ENCODE results near the gene IKBKE.

IKBKE gene

DNA sequence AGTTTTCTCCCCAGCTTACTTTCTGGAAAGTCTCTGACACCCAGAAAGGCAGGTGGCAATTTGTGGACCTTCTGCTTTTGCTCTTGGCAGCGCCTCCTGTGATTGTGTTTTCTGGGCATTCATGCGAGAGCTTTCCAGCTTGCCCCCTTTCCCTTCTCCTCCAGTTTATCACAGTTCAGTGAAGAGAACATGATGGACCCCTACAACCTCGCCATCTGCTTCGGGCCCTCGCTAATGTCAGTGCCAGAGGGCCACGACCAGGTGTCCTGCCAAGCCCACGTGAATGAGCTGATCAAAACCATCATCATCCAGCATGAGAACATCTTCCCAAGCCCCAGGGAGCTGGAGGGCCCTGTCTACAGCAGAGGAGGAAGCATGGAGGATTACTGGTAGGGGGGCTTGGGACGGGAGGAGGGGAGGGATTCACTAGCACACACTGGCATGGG, 24.3 kb upstream of the IKBKE start:
- DNase-seq (ENCODE audit: low spot score) = no peak
- TF ChIP-seq, protein P1, sequence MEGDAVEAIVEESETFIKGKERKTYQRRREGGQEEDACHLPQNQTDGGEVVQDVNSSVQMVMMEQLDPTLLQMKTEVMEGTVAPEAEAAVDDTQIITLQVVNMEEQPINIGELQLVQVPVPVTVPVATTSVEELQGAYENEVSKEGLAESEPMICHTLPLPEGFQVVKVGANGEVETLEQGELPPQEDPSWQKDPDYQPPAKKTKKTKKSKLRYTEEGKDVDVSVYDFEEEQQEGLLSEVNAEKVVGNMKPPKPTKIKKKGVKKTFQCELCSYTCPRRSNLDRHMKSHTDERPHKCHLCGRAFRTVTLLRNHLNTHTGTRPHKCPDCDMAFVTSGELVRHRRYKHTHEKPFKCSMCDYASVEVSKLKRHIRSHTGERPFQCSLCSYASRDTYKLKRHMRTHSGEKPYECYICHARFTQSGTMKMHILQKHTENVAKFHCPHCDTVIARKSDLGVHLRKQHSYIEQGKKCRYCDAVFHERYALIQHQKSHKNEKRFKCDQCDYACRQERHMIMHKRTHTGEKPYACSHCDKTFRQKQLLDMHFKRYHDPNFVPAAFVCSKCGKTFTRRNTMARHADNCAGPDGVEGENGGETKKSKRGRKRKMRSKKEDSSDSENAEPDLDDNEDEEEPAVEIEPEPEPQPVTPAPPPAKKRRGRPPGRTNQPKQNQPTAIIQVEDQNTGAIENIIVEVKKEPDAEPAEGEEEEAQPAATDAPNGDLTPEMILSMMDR (IDR thresholded peaks at IDR 0.05; ENCODE audit: extremely low read depth, insufficient read depth, missing control alignments) = no peak
- in situ Hi-C loops (cut with MboI; ENCODE audit: low pct_unique_long_range_greater_than_20kb, low sequenced_read_pairs, unreplicated experiment) = no loop called here

GRCh38 chr1:206446688-206447421, 23.4 kb upstream of the IKBKE start:
- no peak for DNase-seq (ENCODE audit: low spot score)
- in situ Hi-C loops (cut with MboI; ENCODE audit: low pct_unique_long_range_greater_than_20kb, low sequenced_read_pairs, unreplicated experiment) = no loop called here
- TF ChIP-seq, protein P1 (IDR thresholded peaks at IDR 0.05; ENCODE audit: extremely low read depth, insufficient read depth, missing control alignments) = no peak

DNA sequence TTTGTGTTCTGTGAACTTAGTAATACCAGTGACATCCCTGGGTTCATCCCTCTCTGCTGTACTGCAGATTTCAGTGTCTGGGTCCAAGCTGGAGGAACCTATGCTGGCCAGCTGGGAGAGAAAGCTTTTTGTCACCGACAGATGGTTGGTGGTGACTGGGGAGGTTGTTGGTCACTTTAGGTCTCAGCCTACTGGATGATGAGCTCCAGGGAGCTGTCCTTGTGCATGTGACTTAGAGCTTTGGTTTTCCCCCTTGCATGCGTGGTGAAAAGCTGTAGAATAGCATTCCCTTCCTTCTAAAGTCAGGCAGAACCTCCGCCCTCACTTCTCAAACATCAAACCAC, 22.9 kb upstream of the IKBKE start:
- TF ChIP-seq, protein P1 (IDR thresholded peaks at IDR 0.05; ENCODE audit: extremely low read depth, insufficient read depth, missing control alignments) = no peak
- in situ Hi-C loops (cut with MboI; ENCODE audit: low pct_unique_long_range_greater_than_20kb, low sequenced_read_pairs, unreplicated experiment) = no loop called here
- no peak for DNase-seq (ENCODE audit: low spot score)

- in situ Hi-C loops (cut with MboI; ENCODE audit: low pct_unique_long_range_greater_than_20kb, low sequenced_read_pairs, unreplicated experiment) = no loop called here
- no peak for DNase-seq (ENCODE audit: low spot score)
- TF ChIP-seq, protein P1 (IDR thresholded peaks at IDR 0.05; ENCODE audit: extremely low read depth, insufficient read depth, missing control alignments) = no peak
These were observed 22.5 kb upstream of the IKBKE start for GRCh38 chr1:206447792-206448191.

GRCh38 chr1:206448471-206448870, 21.8 kb upstream of the IKBKE start:
- TF ChIP-seq, protein P1 (IDR thresholded peaks at IDR 0.05; ENCODE audit: extremely low read depth, insufficient read depth, missing control alignments) = no peak
- in situ Hi-C loops (cut with MboI; ENCODE audit: low pct_unique_long_range_greater_than_20kb, low sequenced_read_pairs, unreplicated experiment) = no loop called here
- DNase-seq (ENCODE audit: low spot score) = no peak

DNA sequence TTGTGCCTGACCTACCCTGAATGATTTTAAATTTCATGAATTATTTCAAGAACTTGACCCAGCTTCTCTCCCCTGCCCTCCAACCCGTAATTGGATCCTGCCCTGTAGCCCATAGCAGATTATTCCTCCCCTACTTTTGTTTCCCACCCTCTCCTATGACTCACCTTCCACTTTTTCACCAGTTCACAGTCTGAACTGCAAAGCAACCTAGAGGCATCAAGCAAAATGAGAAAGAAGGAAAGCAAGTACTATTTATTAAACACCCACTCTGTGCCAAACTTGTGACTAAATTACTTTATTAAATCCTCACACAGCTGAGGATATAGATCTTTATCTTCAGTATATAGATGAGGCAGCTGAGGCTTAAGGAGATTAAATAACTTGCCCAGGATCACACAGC, 20.7 kb upstream of the IKBKE start:
- DNase-seq (ENCODE audit: low spot score) = no peak
- in situ Hi-C loops (cut with MboI; ENCODE audit: low pct_unique_long_range_greater_than_20kb, low sequenced_read_pairs, unreplicated experiment) = no loop called here
- TF ChIP-seq, protein P1 (IDR thresholded peaks at IDR 0.05; ENCODE audit: extremely low read depth, insufficient read depth, missing control alignments) = no peak
